NCI-H1694 (cell line): ENCODE data around the gene PCK1.

ENCODE experiments used
- DNase-seq: peaks from one replicate; lab custom pipeline; 2025; lab: John Stamatoyannopoulos, UW

Gene PCK1

GRCh38 chr20:57577679-57578475 lies 17.0 kb downstream of the PCK1 start:
- DNase-seq, result no peak

GRCh38 chr20:57578476-57579165 lies 17.7 kb downstream of the PCK1 start:
- no peak for DNase-seq

GRCh38 chr20:57579331-57579897 lies 18.5 kb downstream of the PCK1 start:
- no peak for DNase-seq

- no peak for DNase-seq
These were observed 19.1 kb downstream of the PCK1 start for GRCh38 chr20:57579898-57580447.

- no peak for DNase-seq
These were observed 19.7 kb downstream of the PCK1 start for GRCh38 chr20:57580478-57581201.

GRCh38 chr20:57581202-57582028 lies 20.5 kb downstream of the PCK1 start:
- DNase-seq, result no peak

GRCh38 chr20:57582029-57582378 lies 21.1 kb downstream of the PCK1 start:
- DNase-seq, result no peak

GRCh38 chr20:57582432-57583288 lies 21.8 kb downstream of the PCK1 start:
- no peak for DNase-seq

GRCh38 chr20:57583289-57584257 lies 22.7 kb downstream of the PCK1 start:
- DNase-seq, result no peak

GRCh38 chr20:57584768-57585461 lies 24.0 kb downstream of the PCK1 start:
- no peak for DNase-seq

- no peak for DNase-seq
These were observed 24.7 kb downstream of the PCK1 start for GRCh38 chr20:57585466-57586213.

GRCh38 chr20:57586370-57586793 lies 25.5 kb downstream of the PCK1 start:
- DNase-seq, result no peak

GRCh38 chr20:57586943-57587277 lies 26.0 kb downstream of the PCK1 start:
- DNase-seq, result no peak

- DNase-seq, result no peak
These were observed 26.5 kb downstream of the PCK1 start for GRCh38 chr20:57587278-57587988.

- DNase-seq, result no peak
These were observed 27.1 kb downstream of the PCK1 start for GRCh38 chr20:57587989-57588377.

GRCh38 chr20:57588596-57588995 lies 27.7 kb downstream of the PCK1 start:
- DNase-seq, result no peak

GRCh38 chr20:57589123-57589727 lies 28.3 kb downstream of the PCK1 start:
- no peak for DNase-seq
